ENCODE results near the gene PLPP4.
A peak's percentile ranks its signal among the peaks of the same experiment; 100 is the strongest.

PLPP4 gene

DNA sequence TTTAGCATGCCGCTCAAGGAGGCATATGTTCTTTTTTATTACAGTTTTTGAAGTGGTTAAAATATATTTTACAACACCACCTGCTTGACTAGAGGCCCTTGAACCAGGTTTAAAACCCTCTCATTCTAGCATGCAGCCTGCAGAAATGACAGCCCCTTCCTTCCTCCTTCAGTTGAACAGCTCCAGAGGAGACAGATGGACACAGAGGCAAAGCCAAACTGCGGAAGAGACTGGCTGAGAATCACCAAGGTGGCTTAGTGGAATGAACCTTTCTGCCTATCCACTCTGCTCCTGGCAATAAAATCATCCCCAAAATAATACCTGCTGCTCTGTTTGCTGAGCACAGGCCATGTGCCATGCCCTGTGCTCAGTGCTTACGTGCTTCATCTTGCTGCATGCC is 23.9 kb upstream of the PLPP4 start:
- no peak overlapping the region for H3K4me3 ChIP-seq (ENCODE audit: low read length)
- TF ChIP-seq, protein P1, sequence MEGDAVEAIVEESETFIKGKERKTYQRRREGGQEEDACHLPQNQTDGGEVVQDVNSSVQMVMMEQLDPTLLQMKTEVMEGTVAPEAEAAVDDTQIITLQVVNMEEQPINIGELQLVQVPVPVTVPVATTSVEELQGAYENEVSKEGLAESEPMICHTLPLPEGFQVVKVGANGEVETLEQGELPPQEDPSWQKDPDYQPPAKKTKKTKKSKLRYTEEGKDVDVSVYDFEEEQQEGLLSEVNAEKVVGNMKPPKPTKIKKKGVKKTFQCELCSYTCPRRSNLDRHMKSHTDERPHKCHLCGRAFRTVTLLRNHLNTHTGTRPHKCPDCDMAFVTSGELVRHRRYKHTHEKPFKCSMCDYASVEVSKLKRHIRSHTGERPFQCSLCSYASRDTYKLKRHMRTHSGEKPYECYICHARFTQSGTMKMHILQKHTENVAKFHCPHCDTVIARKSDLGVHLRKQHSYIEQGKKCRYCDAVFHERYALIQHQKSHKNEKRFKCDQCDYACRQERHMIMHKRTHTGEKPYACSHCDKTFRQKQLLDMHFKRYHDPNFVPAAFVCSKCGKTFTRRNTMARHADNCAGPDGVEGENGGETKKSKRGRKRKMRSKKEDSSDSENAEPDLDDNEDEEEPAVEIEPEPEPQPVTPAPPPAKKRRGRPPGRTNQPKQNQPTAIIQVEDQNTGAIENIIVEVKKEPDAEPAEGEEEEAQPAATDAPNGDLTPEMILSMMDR (conservative IDR thresholded peaks at IDR 0.05; ENCODE audit: low read length) = no peak
- DNase-seq (ENCODE audit: low read depth) = no peak

DNA sequence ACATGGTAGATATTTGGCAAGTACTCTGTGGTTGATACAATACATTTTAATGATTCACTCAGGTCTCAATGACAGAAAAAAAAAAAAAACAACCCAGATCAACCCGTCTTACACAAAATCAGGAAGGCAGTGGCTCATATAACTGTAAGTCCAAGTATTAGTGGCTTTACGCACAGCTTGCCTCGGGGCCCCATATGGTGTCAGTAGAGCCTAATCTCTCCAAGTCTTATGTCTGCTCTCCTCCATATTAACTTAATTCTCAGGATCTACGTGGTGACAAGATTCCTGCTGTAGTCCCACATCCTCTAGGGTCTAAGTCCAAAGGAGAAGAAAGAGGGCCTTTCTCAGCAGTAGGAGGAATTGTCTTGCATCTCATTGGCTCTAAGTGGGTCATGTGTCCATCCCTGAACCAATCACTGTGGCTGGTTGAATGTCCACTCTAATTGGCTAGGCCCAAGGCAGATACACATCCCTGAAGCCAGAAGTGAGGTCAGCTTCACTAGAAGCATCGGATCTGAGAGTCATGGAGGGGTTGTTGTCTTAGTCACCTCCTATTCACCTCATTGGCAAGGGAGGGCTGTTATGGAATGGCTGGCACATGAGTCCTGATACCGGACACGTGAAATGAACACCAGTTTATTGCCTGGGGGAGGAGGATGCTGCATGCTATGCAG is 20.5 kb upstream of the PLPP4 start:
- no peak for DNase-seq (ENCODE audit: low read depth)
- TF ChIP-seq, protein P1 (conservative IDR thresholded peaks at IDR 0.05; ENCODE audit: low read length) = peak; percentile 21; the same call in 1 of the 2 replicates
- no peak overlapping the region for H3K4me3 ChIP-seq (ENCODE audit: low read length)

DNA sequence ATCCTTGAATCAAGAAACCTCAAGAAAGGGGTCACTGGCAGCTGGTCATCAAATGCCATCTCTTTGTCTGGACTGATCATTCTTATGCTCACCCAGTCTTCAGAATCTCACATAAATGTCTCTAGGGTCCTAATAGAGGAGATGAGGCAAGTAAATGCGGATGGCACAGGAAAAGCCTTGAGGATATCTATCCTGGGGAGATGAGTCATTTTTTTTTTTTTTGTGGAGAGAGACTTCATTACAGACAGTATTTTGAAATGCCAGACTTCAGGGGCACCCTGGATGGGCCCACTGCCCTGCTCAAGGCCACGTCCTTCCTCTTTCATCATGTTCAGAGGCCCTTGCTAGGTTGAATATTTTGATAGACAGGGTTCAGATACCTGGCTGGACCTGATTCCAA is 19.5 kb upstream of the PLPP4 start:
- TF ChIP-seq, protein P1 (conservative IDR thresholded peaks at IDR 0.05; ENCODE audit: low read length) = no peak
- H3K4me3 ChIP-seq (ENCODE audit: low read length) = no peak overlapping the region
- DNase-seq (ENCODE audit: low read depth) = peak; percentile 48

DNA sequence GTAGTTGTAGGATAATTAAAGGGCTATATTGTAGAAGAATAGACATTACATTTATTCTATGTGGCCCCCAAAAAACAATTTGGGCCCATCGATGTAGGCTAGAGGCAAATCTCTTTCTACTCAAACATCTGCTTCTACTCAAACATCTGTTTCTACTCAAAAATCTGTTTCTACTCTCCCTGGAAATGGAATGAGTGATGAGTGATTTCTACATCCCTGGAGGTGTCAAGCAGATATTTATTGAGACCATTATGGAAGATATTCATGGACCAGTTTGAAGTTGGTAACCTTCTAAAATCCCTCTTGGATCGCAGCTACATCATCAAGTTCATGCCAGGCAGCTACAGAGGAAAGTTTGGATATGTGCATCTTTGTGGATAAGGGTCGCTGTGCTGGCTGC is 5.1 kb upstream of the PLPP4 start:
- TF ChIP-seq, protein P1 (conservative IDR thresholded peaks at IDR 0.05; ENCODE audit: low read length) = no peak
- no peak overlapping the region for H3K4me3 ChIP-seq (ENCODE audit: low read length)
- peak; percentile 53 for DNase-seq (ENCODE audit: low read depth)

DNA sequence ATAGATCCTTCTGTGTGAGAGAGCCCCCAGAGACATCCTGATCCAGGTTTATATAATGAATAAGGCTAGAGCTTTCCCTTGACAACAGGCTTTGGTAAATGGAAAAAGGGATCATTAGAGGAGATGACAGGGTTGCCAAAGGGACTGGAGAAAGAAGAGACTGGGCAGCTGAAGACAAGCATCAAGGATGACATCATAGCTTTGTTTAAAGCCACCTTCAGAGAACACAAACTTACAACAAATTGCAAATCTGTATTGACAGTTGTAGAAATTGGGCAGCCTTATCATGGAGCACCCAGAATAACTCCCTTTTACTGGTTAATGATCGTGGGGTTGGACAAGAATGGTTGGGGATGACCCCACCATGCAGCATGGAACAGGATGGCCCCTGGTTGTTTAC is 3.7 kb upstream of the PLPP4 start:
- H3K4me3 ChIP-seq (ENCODE audit: low read length) = no peak overlapping the region
- TF ChIP-seq, protein P1 (conservative IDR thresholded peaks at IDR 0.05; ENCODE audit: low read length) = no peak
- DNase-seq (ENCODE audit: low read depth) = no peak

DNA sequence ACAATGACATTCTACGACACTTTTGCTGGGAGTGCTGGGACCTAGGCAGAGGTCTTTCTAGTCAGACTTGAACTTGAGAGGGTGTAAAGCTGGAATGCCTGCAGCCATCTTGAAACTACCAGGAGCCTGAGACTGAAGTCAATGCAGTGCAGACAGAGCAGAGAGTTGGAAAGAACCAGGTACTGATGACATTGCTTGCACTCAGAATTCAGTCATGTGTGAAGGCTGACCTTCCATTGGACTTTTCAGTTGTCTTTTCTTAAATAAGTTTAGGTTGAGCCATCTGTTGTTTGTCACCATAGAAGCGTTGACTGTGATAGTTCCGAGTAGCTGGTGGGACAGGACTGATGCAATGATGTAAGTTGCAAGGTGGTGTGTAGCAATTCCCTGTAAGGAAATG is 3.1 kb upstream of the PLPP4 start:
- TF ChIP-seq, protein P1 (conservative IDR thresholded peaks at IDR 0.05; ENCODE audit: low read length) = no peak
- DNase-seq (ENCODE audit: low read depth) = no peak

DNA sequence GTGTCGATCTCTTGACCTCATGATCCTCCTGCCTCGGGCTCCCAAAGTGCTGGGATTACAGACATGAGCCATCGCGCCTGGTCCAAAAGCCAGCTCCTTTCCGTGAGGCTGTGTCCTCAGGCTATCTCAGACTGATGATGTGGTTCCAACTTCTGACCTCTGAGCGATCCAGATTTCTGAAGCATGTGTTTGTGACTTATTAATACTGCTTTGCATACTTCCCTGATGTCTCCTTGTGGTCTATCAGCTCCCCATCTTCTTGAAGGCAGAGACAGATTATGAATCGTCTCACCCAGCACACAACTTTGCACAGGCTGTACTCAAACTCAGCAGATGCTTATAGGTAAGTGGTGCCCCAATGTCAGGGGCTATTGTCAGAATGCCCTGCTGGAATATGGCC is 2.0 kb upstream of the PLPP4 start:
- DNase-seq (ENCODE audit: low read depth) = peak; percentile 61
- TF ChIP-seq, protein P1 (conservative IDR thresholded peaks at IDR 0.05; ENCODE audit: low read length) = no peak
- no peak overlapping the region for H3K4me3 ChIP-seq (ENCODE audit: low read length)

More for the DNA sequence above, 3.1 kb upstream of the PLPP4 start:
- no peak overlapping the region for H3K4me3 ChIP-seq (ENCODE audit: low read length)
